GM12878 (cell line): Measurements from ENCODE around the gene MPZL3.

Source experiments
- TF ChIP-seq, protein P1 (sequence below): fragments of 450-650 bp; IDR thresholded peaks from 2 replicates; pipeline ENCODE4 v1.6.1; 2016; ENCODE audit warnings: mild to moderate bottlenecking
- TF ChIP-seq, protein P2 (sequence below), 3 experiments: IDR thresholded peaks in 2 of 3; conservative IDR thresholded peaks in 1 of 3; 2 replicates each; pipeline ENCODE4 v1.5.1; 2011; ENCODE audit warnings: low read depth in 3 of 3, low read length in 3 of 3, mild to moderate bottlenecking in 3 of 3, control low read depth in 2 of 3, moderate library complexity in 2 of 3, inconsistent platforms in 1 of 3, mixed read lengths in 1 of 3; ENCODE audit not compliant: control insufficient read depth in 2 of 3, insufficient read depth in 1 of 3; ENCODE audit errors: extremely low read depth in 1 of 3

DNA sequence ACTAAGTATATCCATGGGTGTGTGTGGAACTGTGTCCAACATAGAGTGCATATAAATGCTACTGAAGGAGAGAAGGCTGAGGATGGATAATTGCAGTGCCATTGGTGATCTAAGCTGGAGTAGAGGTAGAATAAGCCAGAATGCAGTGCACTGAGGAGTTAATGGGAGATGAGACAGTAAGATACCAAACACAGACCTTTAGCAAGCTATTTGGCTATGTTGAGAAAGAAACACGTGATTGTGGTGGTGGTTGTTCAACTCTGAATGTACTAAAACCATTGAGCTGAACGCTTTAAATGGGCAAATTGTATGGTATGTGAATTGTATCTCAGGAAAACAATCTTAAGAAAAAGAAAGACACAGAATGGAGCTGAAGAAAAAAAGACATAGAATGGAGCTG, 50.2 kb downstream of the MPZL3 start:
- TF ChIP-seq, protein P1, sequence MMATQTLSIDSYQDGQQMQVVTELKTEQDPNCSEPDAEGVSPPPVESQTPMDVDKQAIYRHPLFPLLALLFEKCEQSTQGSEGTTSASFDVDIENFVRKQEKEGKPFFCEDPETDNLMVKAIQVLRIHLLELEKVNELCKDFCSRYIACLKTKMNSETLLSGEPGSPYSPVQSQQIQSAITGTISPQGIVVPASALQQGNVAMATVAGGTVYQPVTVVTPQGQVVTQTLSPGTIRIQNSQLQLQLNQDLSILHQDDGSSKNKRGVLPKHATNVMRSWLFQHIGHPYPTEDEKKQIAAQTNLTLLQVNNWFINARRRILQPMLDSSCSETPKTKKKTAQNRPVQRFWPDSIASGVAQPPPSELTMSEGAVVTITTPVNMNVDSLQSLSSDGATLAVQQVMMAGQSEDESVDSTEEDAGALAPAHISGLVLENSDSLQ, result no peak
- TF ChIP-seq, protein P2, sequence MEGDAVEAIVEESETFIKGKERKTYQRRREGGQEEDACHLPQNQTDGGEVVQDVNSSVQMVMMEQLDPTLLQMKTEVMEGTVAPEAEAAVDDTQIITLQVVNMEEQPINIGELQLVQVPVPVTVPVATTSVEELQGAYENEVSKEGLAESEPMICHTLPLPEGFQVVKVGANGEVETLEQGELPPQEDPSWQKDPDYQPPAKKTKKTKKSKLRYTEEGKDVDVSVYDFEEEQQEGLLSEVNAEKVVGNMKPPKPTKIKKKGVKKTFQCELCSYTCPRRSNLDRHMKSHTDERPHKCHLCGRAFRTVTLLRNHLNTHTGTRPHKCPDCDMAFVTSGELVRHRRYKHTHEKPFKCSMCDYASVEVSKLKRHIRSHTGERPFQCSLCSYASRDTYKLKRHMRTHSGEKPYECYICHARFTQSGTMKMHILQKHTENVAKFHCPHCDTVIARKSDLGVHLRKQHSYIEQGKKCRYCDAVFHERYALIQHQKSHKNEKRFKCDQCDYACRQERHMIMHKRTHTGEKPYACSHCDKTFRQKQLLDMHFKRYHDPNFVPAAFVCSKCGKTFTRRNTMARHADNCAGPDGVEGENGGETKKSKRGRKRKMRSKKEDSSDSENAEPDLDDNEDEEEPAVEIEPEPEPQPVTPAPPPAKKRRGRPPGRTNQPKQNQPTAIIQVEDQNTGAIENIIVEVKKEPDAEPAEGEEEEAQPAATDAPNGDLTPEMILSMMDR (IDR thresholded peaks at IDR 0.05 in 2 of 3, conservative IDR thresholded peaks at IDR 0.05 in 1 of 3; ENCODE audit: control insufficient read depth in 2 of 3, extremely low read depth in 1 of 3, insufficient read depth in 1 of 3, low read depth in 3 of 3, low read length in 3 of 3), result no peak
